ENCODE measurements around the gene MMP7.

The MMP7 gene

GRCh38 chr11:102530558-102530957 lies at the start of gene MMP7:
Gene MMP7, minus strand, starts transcription at chr11:102530747. Its CDS starts 47 bp downstream, at chr11:102530700.
- DNase-seq (ENCODE audit: low spot score): no peak

- DNase-seq (ENCODE audit: low spot score): no peak
Observed at GRCh38 chr11:102577723-102578122, 47.2 kb upstream of the MMP7 start.

GRCh38 chr11:102577182-102577581 lies 46.6 kb upstream of the MMP7 start:
- DNase-seq (ENCODE audit: low spot score): no peak

- DNase-seq (ENCODE audit: low spot score): no peak
Observed at GRCh38 chr11:102576350-102576749, 45.8 kb upstream of the MMP7 start.

- no peak for DNase-seq (ENCODE audit: low spot score)
Observed at GRCh38 chr11:102575012-102575411, 44.5 kb upstream of the MMP7 start.

- no peak for DNase-seq (ENCODE audit: low spot score)
Observed at GRCh38 chr11:102573851-102574250, 43.3 kb upstream of the MMP7 start.

- DNase-seq (ENCODE audit: low spot score): no peak
Observed at GRCh38 chr11:102572554-102573220, 42.1 kb upstream of the MMP7 start.

- no peak for DNase-seq (ENCODE audit: low spot score)
Observed at GRCh38 chr11:102568851-102569250, 38.3 kb upstream of the MMP7 start.

- no peak for DNase-seq (ENCODE audit: low spot score)
Observed at GRCh38 chr11:102566112-102566511, 35.6 kb upstream of the MMP7 start.

GRCh38 chr11:102564110-102564509 lies 33.6 kb upstream of the MMP7 start:
- DNase-seq (ENCODE audit: low spot score): no peak

GRCh38 chr11:102561636-102562035 lies 31.1 kb upstream of the MMP7 start:
- DNase-seq (ENCODE audit: low spot score): no peak

- DNase-seq (ENCODE audit: low spot score): peak; percentile 86
Observed at GRCh38 chr11:102560555-102561011, 30.0 kb upstream of the MMP7 start.

- peak; percentile 55 for DNase-seq (ENCODE audit: low spot score)
Observed at GRCh38 chr11:102559839-102560238, 29.3 kb upstream of the MMP7 start.

- no peak for DNase-seq (ENCODE audit: low spot score)
Observed at GRCh38 chr11:102555091-102555490, 24.5 kb upstream of the MMP7 start.

- DNase-seq (ENCODE audit: low spot score): no peak
Observed at GRCh38 chr11:102553835-102554282, 23.3 kb upstream of the MMP7 start.

GRCh38 chr11:102552447-102553194 lies 22.1 kb upstream of the MMP7 start:
- DNase-seq (ENCODE audit: low spot score): no peak

- DNase-seq (ENCODE audit: low spot score): no peak
Observed at GRCh38 chr11:102552020-102552419, 21.5 kb upstream of the MMP7 start.

- DNase-seq (ENCODE audit: low spot score): no peak
Observed at GRCh38 chr11:102551169-102551781, 20.7 kb upstream of the MMP7 start.

- DNase-seq (ENCODE audit: low spot score): peak; percentile 79
Observed at GRCh38 chr11:102546923-102547471, 16.4 kb upstream of the MMP7 start.

- DNase-seq (ENCODE audit: low spot score): peak; percentile 76
Observed at GRCh38 chr11:102546427-102546826, 15.9 kb upstream of the MMP7 start.

- DNase-seq (ENCODE audit: low spot score): no peak
Observed at GRCh38 chr11:102545701-102546100, 15.2 kb upstream of the MMP7 start.

GRCh38 chr11:102544594-102544993 lies 14.0 kb upstream of the MMP7 start:
- DNase-seq (ENCODE audit: low spot score): no peak

GRCh38 chr11:102539567-102539966 lies 9.0 kb upstream of the MMP7 start:
- DNase-seq (ENCODE audit: low spot score): no peak

Measured in NAMALWA (cell line).